H9 (cell line): ENCODE results near the gene CPT1A. TPM values are rescaled to one million over a fixed set of nuclear protein-coding genes. Genes with fewer than 3 reads are reported as not detected.
A peak's percentile ranks its signal among the peaks of the same experiment; 100 is the strongest.

ENCODE experiments used
- DNase-seq: peaks from one replicate; pipeline ENCODE4 v3.0.0-alpha.2; 2017
- H2AFZ ChIP-seq: one replicate; pipeline ENCODE4 v1.6.1; 2013; ENCODE audit warnings: mild to moderate bottlenecking, low read length, control low read depth, moderate library complexity
- H2AK5ac ChIP-seq: 2 replicates; pipeline ENCODE4 v1.6.1; 2013; ENCODE audit warnings: low read length, control low read depth, mixed read lengths; ENCODE audit not compliant: insufficient read length
- H2BK120ac ChIP-seq: one replicate; pipeline ENCODE4 v1.6.1; 2013; ENCODE audit warnings: low read depth, mild to moderate bottlenecking, low read length, control low read depth, inconsistent platforms; ENCODE audit not compliant: poor library complexity, severe bottlenecking
- H2BK12ac ChIP-seq: 2 replicates; pipeline ENCODE4 v1.6.1; 2013; ENCODE audit warnings: low read length, control low read depth, mixed read lengths, low read depth; ENCODE audit not compliant: insufficient read length
- H2BK15ac ChIP-seq: 2 replicates; pipeline ENCODE4 v1.6.1; 2013; ENCODE audit warnings: low read depth, low read length, control low read depth
- H2BK20ac ChIP-seq: one replicate; pipeline ENCODE4 v1.6.1; 2013; ENCODE audit warnings: low read depth, mild to moderate bottlenecking, low read length, control low read depth, inconsistent platforms; ENCODE audit not compliant: poor library complexity, severe bottlenecking
- H2BK5ac ChIP-seq: 2 replicates; pipeline ENCODE4 v1.6.1; 2013; ENCODE audit warnings: low read length, control low read depth, mixed read lengths; ENCODE audit not compliant: insufficient read length
- H3K14ac ChIP-seq: 2 replicates; pipeline ENCODE4 v1.6.1; 2013; ENCODE audit warnings: low read length, control low read depth; ENCODE audit not compliant: insufficient read depth
- H3K18ac ChIP-seq: 2 replicates; pipeline ENCODE4 v1.6.1; 2013; ENCODE audit warnings: low read depth, mild to moderate bottlenecking, mixed read lengths, low read length, control low read depth; ENCODE audit not compliant: insufficient read length
- H3K23ac ChIP-seq: 2 replicates; pipeline ENCODE4 v1.6.1; 2013; ENCODE audit warnings: low read length, control low read depth, mixed read lengths, low read depth; ENCODE audit not compliant: insufficient read length
- H3K23me2 ChIP-seq: 2 replicates; pipeline ENCODE4 v1.6.1; 2013; ENCODE audit warnings: low read depth, mild to moderate bottlenecking, mixed read lengths, low read length, control low read depth; ENCODE audit not compliant: insufficient read length, poor library complexity, severe bottlenecking
- H3K27ac ChIP-seq: 2 replicates; pipeline ENCODE4 v1.5.1; 2013; ENCODE audit warnings: low read length, control low read depth, mixed read lengths, low read depth; ENCODE audit not compliant: insufficient read length
- H3K27me3 ChIP-seq: 2 replicates; pipeline ENCODE4 v1.6.1; 2013; ENCODE audit warnings: low read length, control low read depth, inconsistent platforms; ENCODE audit not compliant: insufficient read depth
- H3K4ac ChIP-seq: 2 replicates; pipeline ENCODE4 v1.6.1; 2013; ENCODE audit warnings: low read depth, mild to moderate bottlenecking, control low read depth, inconsistent platforms, low read length, moderate library complexity
- H3K4me1 ChIP-seq: 2 replicates; pipeline ENCODE4 v1.6.1; 2013; ENCODE audit warnings: low read length, control low read depth, inconsistent platforms; ENCODE audit not compliant: insufficient read depth
- H3K4me2 ChIP-seq: 2 replicates; pipeline ENCODE4 v1.6.1; 2013; ENCODE audit warnings: low read length, control low read depth, mixed read lengths; ENCODE audit not compliant: insufficient read length, insufficient read depth
- H3K56ac ChIP-seq: 2 replicates; pipeline ENCODE4 v1.6.1; 2013; ENCODE audit warnings: low read depth, mild to moderate bottlenecking, mixed read lengths, low read length, control low read depth; ENCODE audit not compliant: insufficient read length
- H3K79me1 ChIP-seq: 2 replicates; pipeline ENCODE4 v1.6.1; 2013; ENCODE audit warnings: low read depth, mild to moderate bottlenecking, moderate library complexity, low read length, control low read depth, inconsistent platforms; ENCODE audit not compliant: insufficient read depth, poor library complexity, severe bottlenecking
- H3K79me2 ChIP-seq: 2 replicates; pipeline ENCODE4 v1.6.1; 2013; ENCODE audit warnings: low read length, control low read depth, inconsistent platforms; ENCODE audit not compliant: insufficient read depth
- H3K9ac ChIP-seq: 2 replicates; pipeline ENCODE4 v1.6.1; 2013; ENCODE audit warnings: low read length, control low read depth, mixed read lengths; ENCODE audit not compliant: insufficient read length; ENCODE audit errors: extremely low read depth
- H3K9me3 ChIP-seq: one replicate; pipeline ENCODE4 v1.6.1; 2013; ENCODE audit warnings: low read depth, low read length, inconsistent platforms; ENCODE audit not compliant: control insufficient read depth
- H3T11ph ChIP-seq: one replicate; pipeline ENCODE4 v1.6.1; 2013; ENCODE audit warnings: mild to moderate bottlenecking, low read length, control low read depth, inconsistent platforms
- H4K20me1 ChIP-seq: one replicate; pipeline ENCODE4 v1.6.1; 2013; ENCODE audit not compliant: control insufficient read depth, insufficient read length, insufficient read depth
- H4K5ac ChIP-seq: 2 replicates; pipeline ENCODE4 v1.6.1; 2013; ENCODE audit warnings: low read depth, mild to moderate bottlenecking, mixed read lengths, low read length, control low read depth; ENCODE audit not compliant: insufficient read length
- H4K8ac ChIP-seq: replicated peaks from 2 replicates; pipeline ENCODE4 v1.6.1; 2013; ENCODE audit warnings: low read length, control low read depth, mixed read lengths, low read depth; ENCODE audit not compliant: insufficient read length
- H4K91ac ChIP-seq: 2 replicates; pipeline ENCODE4 v1.6.1; 2013; ENCODE audit warnings: low read depth, mild to moderate bottlenecking, moderate library complexity, mixed read lengths, low read length, control low read depth; ENCODE audit not compliant: insufficient read length
- H3K27ac Mint-ChIP-seq, 3 experiments: 2 replicates in 2 of 3; 3 replicates in 1 of 3; pipeline ENCODE4 v1.8.0; 2020 to 2021; ENCODE audit warnings: mixed read lengths in 3 of 3, mild to moderate bottlenecking in 1 of 3, moderate library complexity in 1 of 3
- H3K27me3 Mint-ChIP-seq: 2 replicates; pipeline ENCODE4 v1.8.0; 2021; ENCODE audit warnings: low read depth, mild to moderate bottlenecking, moderate library complexity, mixed read lengths
- H3K36me3 Mint-ChIP-seq, 3 experiments: 2 replicates in 2 of 3; 3 replicates in 1 of 3; pipeline ENCODE4 v1.8.0; 2020 to 2021; ENCODE audit warnings: low read depth in 3 of 3, mixed read lengths in 3 of 3; ENCODE audit not compliant: insufficient read depth in 1 of 3
- H3K4me1 Mint-ChIP-seq, 2 experiments: 2 replicates each; pipeline ENCODE4 v1.8.0; 2020; ENCODE audit warnings: mixed read lengths in 2 of 2
- H3K4me3 Mint-ChIP-seq, 2 experiments: 2 replicates in 1 of 2; 3 replicates in 1 of 2; pipeline ENCODE4 v1.8.0; 2020 to 2021; ENCODE audit warnings: mild to moderate bottlenecking in 2 of 2, mixed read lengths in 2 of 2, moderate library complexity in 1 of 2
- H3K9me3 Mint-ChIP-seq, 2 experiments: 2 replicates in 1 of 2; 3 replicates in 1 of 2; pipeline ENCODE4 v1.8.0; 2020; ENCODE audit warnings: mild to moderate bottlenecking in 2 of 2, mixed read lengths in 2 of 2, moderate library complexity in 1 of 2
- CTCF ChIP-seq: fragments of 200-600 bp; sonication (generic); conservative IDR thresholded peaks from 3 replicates; pipeline ENCODE4 v1.8.0; 2021; ENCODE audit warnings: antibody characterized with exemption, mild to moderate bottlenecking
- WGBS: extraction: QIAGEN DNeasy Blood & Tissue Kit; methylation state at CpG from one replicate; pipeline ENCODE4 v1.1.7; 2013; ENCODE audit warnings: missing lambda C conversion rate, low lambda C conversion rate, mixed read lengths; ENCODE audit not compliant: insufficient read length; ENCODE audit errors: extremely low coverage; 5-methylcytosine and 5-hydroxymethylcytosine counted together
- total RNA-seq: library from RNA; stranded (reverse); gene quantifications from 2 replicates; pipeline ENCODE4 v1.2.1, GENCODE V29; 2021

CPT1A gene
- total RNA-seq, 1 experiment from 2014 or later = 7.5 TPM

GRCh38 chr11:68821670-68822069, 20.0 kb downstream of the CPT1A start:
- no peaks in the 10 kb centered on the region; the same call in 1 of the 2 replicates for H3K4me1 ChIP-seq
- whole genome bisulfite sequencing = no CpG with 5 or more reads among the region's 4 CpGs
- no peak overlapping the region for H3K23ac ChIP-seq
- H3K27me3 ChIP-seq = no peaks in the 10 kb centered on the region
- Mint-ChIP-seq H3K4me1 (peaks cover 0 to 1% of the 10 kb centered on the region in 2 experiments; a peak in 2 of 4 replicates), H3K27me3 (no peaks in the 10 kb centered on the region), H3K36me3 (no peaks in the 10 kb centered on the region), H3K9me3 (no peaks in the 10 kb centered on the region), H3K4me3 (no peak overlapping the region), H3K27ac (no peak overlapping the region)
- H2AK5ac ChIP-seq = no peak overlapping the region
- H4K5ac ChIP-seq = no peak overlapping the region
- H4K91ac ChIP-seq = no peak overlapping the region
- no peak overlapping the region for H2BK20ac ChIP-seq
- H4K8ac ChIP-seq = no peak overlapping the region
- H2AFZ ChIP-seq = no peak overlapping the region
- no peak for DNase-seq
- H4K20me1 ChIP-seq = no peaks in the 10 kb centered on the region
- no peaks in the 10 kb centered on the region for H3K79me2 ChIP-seq
- H3K56ac ChIP-seq = no peak overlapping the region
- H3K4ac ChIP-seq = no peak overlapping the region
- H2BK120ac ChIP-seq = no peak overlapping the region
- no peaks in the 10 kb centered on the region for H3K79me1 ChIP-seq
- H3K27ac ChIP-seq = no peak overlapping the region
- no peak overlapping the region for H3T11ph ChIP-seq
- H3K23me2 ChIP-seq = no peaks in the 10 kb centered on the region
- no peak overlapping the region for H3K14ac ChIP-seq
- H3K9me3 ChIP-seq = no peaks in the 10 kb centered on the region
- TF ChIP-seq CTCF = peak; percentile 45
- no peak overlapping the region for H2BK5ac ChIP-seq
- no peak overlapping the region for H2BK12ac ChIP-seq
- H3K4me2 ChIP-seq = no peak overlapping the region
- H3K9ac ChIP-seq = no peak overlapping the region
- no peak overlapping the region for H2BK15ac ChIP-seq
- no peak overlapping the region for H3K18ac ChIP-seq
